Right ventricle myocardium inferior (tissue), 1 donor: ENCODE results near the gene LTBR. TPM values are rescaled to one million over a fixed set of nuclear protein-coding genes. Genes with fewer than 3 reads are reported as not detected.

Experiments used
- ATAC-seq: fragments of 200-7000 bp; cut with Tn5 transposase; one replicate; pipeline ENCODE4 v1.9.1; 2020; ENCODE audit warnings: mild to moderate bottlenecking, moderate library complexity
- DNase-seq: peaks from one replicate; pipeline ENCODE4 v3.0.0; 2021; ENCODE audit errors: missing footprints
- intact Hi-C: fragments of 100-400 bp; cut with DNase I; formaldehyde crosslinking; loops from one replicate; pipeline ENCODE4 v1.11.0; 2022
- total RNA-seq: library from RNA; stranded (reverse); fragmentation: NEBNext Ultra II Directional; extraction: Animal tissue kit (Norgen Biotek cat#: 25700); gene quantifications from one replicate; pipeline ENCODE4 v1.2.1, GENCODE V29; 2021
- donor health status: DM: no; HTN: yes; CAD: no; lungs with severe emphysema.

LTBR gene
- total RNA-seq, 1 donor from 2014 or later: 34.3 TPM

DNA sequence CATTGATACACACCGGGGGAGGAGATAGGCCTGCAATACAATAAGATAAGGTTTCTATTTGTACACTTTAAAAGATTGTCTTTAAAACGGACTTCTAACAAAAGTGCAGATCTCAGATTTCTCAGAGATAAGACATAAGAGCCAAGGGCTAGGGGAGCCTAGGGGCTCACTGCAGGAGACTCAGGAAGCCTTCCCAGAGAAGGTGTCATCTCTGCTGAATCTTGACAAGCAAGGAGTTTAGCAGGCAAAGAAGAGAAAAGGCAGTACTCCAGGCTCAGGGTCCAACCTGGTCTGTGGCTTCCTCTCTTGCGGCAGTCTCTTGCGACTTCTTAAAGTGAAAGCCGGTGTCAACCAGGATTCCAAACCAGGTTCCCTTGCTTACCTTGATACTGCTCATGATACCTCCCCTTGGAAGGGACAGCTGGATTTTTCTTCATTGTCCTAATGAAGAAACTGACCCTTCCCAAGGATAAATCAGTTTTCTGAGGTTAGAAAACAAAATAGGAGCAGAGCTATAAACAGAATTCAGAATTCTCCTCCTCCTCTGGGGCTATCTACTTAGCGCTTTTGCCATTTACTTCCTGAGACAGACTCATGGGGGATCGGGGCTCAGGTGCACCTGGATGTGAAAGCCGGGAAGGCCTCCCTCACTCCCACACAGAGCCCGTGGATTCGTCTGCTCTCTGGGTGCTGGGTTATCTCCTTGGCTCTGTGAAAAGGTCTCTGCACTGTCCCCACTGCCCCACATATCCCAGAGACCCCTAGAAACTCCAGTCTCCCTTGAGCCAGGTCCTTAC lies 6.9 kb upstream of the LTBR start:
- intact Hi-C loops: no loop called here
- ATAC-seq: no peak
- no peak for DNase-seq

DNA sequence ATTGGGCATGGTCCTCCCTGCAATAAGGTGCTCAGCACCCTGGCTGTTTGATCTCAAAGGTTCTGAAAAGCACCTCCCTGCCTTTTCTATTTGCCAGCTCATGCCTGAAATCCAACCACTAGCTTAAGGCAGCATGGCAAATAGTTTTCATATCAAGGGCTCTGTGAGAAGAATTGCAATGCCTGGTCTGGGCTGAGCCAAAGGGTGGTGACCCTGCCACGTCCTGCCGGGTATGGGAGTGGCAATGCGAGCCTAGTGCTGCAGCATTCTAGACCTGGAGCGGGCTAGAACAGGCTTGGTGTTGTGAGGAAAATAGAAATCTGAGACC lies 6.3 kb upstream of the LTBR start:
- ATAC-seq: peak; percentile 51
- intact Hi-C loops: no loop called here
- DNase-seq: no peak

DNA sequence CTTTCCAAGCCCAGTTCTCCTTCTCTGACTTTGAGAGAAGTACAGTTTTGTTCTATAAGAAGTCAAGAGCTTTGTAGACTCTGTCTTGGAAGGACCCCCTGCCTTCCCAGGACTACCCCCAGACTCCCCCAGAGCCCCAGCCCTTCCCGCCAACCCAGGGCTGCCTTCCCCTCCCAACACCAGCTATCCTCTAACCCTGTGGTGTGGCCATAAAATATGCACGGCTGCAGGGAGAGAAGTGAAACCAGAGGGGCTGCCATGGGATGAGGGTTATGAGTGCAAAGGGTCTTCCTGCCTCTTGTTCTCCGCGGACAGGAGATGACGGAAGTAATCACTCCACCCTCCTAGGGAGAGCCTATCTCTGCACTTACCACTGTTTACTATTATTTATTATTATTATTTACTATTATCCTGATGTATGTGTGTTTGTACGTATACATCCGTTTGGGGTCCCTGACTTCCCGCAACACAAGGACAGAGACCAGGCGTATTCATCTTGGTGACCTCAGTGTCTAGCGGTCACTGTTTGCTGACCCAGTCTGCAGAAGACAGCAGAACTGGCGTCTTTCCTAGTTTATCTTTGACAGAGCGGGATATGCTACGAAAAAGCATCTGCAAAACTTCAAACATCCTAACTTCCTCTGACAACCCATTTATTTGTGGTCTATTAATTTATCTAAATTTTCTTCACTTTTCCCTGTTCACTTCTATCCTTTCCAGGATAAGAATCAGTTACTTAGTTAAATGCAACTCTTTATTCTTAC lies 5.1 kb upstream of the LTBR start:
- DNase-seq (no peak), ATAC-seq (no peak)
- intact Hi-C loops: no loop called here

DNA sequence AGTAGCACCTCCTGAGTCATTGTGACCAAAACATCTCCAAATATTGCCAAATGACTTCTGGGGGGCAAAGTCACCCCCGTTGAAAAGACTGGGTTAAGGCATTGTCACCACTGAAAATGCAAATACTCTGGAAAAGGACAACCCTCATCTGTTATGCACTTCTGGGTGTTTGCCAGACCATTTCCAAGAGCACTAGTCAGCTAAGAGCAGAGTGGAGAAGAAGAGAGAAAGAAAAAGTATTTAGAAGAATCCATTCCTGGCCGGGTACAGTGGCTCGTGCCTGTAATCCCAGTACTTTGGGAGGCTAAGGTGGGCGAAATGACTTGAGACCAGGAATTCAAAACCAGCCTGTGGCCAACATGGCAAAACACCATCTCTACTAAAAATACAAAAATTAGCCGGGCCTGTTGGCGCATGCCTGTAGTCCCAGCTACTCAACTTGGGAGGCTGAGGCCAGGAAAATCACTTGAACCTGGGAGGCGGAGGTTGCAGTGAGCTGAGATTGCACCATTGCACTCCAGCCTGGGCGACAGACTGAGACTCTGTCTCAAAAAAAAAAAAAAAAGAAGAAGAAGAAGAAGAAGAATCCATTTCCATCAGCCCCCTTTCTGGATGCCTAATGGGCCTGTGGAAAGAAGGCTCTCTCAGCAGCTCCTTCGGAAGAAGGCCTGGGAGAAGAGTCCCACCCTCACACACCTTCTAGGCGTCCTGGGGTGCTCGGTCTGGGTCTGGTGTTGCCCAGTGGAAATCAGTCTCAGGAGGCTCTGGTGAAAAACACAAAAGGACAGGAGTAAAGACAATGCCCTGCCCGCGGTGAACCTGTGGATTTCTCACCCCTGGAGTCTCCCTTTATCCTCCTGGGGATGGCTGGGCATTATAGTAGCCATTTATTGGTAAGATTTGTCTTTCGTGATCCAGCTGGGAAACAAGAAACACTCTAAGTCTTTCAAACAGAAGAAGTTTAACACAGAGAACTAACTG lies 3.5 kb upstream of the LTBR start:
- DNase-seq: no peak
- no peak for ATAC-seq
- intact Hi-C loops: no loop called here

DNA sequence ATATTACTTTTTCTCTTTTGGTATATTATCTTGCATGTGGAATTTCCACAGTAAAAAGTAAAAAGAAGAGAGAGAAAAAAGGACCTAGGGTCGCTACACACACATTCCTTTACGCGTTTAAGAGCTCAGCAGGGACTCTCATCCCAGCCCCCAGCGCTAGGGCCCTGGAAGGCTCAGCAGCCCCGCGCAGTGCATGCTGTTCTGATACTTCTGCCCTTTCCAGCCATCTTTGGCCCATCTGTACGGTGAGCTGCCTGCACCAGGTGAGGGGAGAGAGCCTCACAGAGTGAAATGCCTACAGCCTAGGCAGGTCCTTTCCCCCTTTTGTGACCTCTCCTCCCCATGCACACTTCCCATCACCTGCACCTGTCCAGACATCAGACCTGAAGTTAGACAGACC lies 1.6 kb upstream of the LTBR start:
- DNase-seq (no peak), ATAC-seq (no peak)
- intact Hi-C loops: loop anchor here (2.0 kb wide), 1 partner anchor 42 kb away; no protein-coding TSS in a partner anchor

DNA sequence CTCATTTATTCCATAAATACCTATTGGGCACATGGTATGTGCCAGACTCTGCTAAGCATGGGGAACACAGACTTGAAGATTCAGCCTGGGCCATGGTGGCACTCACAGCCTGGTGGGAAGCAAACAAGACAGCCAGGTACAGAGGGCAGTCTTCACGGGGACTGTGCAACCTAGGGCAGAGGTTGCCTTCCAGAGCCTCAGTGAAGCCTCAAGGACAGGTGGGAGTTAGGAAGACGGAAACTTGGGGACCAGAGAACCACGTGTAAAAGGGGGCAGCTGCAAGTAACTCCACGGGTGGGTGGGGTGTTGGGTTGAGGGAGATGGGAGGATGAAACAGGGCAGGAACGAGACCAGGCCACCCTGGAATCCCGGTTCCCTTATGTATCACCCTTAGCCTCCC lies 980 bp upstream of the LTBR start:
- intact Hi-C loops: loop anchor here (2.0 kb wide), 1 partner anchor 42 kb away; no protein-coding TSS in a partner anchor
- ATAC-seq (no peak), DNase-seq (no peak)

DNA sequence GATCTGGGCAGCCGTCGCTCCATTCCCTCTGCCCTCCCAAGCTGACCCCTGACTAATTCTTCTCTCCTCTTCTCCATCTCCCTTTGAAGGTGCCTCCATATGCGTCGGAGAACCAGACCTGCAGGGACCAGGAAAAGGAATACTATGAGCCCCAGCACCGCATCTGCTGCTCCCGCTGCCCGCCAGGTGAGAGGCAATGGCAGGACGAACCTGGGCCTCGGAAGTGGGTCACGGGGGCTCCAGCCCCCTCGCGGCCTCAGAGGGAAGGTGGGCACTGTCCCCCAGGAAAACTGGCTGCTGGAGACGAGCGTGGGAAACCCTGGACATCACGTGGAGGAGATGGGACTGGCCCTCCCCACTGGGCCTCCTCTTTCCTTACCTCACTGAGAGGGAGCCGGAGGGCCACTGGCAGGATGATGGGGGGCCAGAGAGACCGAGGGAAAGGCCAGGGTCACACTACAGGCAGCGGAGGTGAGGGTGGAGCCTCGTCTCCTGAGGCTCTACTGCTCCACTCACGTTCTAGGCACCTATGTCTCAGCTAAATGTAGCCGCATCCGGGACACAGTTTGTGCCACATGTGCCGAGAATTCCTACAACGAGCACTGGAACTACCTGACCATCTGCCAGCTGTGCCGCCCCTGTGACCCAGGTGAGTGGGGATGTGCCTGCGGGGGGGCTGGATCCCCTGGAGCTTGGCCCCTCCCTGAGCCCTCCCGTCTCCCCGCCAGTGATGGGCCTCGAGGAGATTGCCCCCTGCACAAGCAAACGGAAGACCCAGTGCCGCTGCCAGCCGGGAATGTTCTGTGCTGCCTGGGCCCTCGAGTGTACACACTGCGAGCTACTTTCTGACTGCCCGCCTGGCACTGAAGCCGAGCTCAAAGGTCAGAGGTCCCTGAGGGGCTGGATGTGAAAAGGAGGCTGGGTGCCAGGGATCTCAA lies 806 bp downstream of the LTBR start:
- no peak for ATAC-seq
- intact Hi-C loops: no loop called here
- DNase-seq: no peak

DNA sequence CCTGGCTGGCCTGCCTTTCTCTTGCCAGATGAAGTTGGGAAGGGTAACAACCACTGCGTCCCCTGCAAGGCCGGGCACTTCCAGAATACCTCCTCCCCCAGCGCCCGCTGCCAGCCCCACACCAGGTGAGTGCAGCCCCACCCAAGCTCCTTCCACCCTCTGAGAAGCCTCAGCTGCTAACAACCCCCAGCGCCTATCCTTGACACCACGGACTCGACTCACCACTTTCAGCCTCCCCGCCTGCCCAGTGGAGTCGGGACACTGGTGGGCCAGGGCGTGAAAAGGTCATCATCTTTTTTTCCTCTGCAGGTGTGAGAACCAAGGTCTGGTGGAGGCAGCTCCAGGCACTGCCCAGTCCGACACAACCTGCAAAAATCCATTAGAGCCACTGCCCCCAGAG lies 2.1 kb downstream of the LTBR start:
- intact Hi-C loops: no loop called here

DNA sequence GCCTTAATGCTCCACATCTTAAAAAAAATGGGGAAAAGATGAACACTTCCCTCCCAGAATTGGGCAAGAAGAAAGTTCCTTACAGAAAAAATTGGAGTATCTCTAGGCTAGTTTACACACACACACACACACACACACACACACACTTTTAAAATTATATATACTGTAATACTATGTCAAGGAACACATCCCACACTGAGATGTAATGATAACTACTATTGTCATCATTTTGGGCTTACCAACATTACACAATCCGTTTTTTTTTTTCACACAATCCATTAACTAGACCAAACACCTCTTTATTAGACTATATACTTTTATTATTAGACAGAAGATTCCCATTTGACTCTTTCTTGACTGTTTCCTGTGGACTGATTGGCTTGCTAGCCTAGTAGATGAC lies 2.5 kb downstream of the LTBR start:
- ATAC-seq: no peak
- intact Hi-C loops: no loop called here
- DNase-seq: no peak

More for the DNA sequence above, 2.1 kb downstream of the LTBR start:
- no peak for ATAC-seq
- DNase-seq: no peak

DNA sequence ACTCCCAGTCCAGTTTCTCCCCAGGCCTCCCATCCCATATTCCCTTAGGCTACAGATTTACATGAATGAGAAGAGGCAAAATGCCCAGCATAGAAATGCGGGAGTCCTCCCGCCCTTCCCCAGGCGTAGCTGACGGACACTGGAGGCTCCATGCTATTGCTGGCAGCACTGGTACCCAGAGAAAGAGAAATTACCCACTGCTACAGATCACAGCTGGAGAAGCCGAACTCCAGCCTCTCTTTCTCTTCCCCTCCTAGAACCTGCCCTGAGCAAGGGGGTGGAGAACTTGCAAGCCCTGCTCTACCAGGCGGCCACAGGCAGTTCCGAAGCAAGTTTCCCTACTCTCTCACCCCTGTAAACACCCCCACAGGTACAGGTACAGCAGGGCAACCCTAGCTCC lies 3.6 kb downstream of the LTBR start:
- intact Hi-C loops: no loop called here
- no peak for ATAC-seq
- no peak for DNase-seq

DNA sequence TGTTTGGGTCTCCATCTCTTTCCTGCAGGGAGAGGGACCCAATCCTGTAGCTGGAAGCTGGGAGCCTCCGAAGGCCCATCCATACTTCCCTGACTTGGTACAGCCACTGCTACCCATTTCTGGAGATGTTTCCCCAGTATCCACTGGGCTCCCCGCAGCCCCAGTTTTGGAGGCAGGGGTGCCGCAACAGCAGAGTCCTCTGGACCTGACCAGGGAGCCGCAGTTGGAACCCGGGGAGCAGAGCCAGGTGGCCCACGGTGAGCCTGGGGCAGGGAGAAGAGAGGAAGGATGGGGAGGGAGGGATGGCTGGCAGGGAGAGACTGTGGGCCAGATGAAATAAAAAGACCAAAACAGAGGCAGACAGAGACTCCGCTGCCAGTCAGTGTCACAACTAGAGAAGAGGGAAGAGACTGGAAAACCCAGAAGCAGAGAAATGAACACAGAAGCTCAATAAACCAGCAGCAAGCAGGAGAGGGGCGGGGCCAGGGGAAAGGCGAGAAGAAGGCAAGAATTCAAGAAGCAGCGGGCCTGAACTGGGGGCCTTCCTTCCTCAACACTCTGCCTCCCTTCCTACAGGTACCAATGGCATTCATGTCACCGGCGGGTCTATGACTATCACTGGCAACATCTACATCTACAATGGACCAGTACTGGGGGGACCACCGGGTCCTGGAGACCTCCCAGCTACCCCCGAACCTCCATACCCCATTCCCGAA lies 6.3 kb downstream of the LTBR start:
- DNase-seq (no peak), ATAC-seq (no peak)
- intact Hi-C loops: no loop called here

DNA sequence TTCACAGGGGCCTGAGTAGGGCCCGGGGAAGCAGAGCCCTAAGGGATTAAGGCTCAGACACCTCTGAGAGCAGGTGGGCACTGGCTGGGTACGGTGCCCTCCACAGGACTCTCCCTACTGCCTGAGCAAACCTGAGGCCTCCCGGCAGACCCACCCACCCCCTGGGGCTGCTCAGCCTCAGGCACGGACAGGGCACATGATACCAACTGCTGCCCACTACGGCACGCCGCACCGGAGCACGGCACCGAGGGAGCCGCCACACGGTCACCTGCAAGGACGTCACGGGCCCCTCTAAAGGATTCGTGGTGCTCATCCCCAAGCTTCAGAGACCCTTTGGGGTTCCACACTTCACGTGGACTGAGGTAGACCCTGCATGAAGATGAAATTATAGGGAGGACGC lies 7.1 kb downstream of the LTBR start:
- ATAC-seq (no peak), DNase-seq (no peak)
- intact Hi-C loops: no loop called here

DNA sequence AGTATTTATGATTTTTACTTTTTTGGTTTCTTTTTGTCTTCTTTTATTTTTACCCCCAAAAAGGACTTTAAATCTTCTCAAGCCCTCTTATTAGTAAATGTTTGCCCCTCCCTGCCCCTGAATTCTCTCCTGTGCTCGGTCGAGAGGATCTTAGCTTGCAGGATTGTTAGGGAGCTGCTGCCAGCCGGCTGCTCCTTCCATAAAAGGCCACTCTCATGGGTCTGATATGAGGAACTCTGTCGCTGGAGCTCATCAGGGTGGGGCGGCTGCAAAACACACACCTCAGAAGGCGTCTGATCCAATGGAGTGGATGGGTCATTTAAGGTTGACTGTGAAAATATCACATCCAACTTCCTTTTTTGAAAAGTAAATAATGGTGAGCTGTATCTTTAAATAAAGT lies 8.5 kb downstream of the LTBR start:
- DNase-seq: no peak

DNA sequence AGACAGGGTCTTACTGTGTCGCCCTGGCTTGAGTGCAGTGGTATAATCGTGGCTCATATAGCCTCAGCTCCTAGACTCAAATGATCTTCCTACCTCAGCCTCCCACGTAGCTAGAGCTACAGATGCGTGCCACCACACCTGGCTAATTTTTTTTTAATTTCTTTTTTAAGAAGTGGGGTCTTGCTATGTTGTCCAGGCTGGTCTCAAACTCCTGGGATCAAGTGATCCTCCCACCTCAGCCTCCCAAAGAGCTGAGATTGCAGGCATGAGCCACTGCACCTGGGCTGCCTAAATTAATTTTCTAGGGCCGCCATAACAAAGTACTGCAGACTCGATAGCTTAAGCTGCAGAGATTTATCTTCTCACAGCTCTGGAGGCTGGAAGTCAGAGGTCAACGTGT lies 9.1 kb downstream of the LTBR start:
- ATAC-seq (no peak), DNase-seq (no peak)
- intact Hi-C loops: no loop called here

More for the DNA sequence above, 8.5 kb downstream of the LTBR start:
- peak; percentile 66 for ATAC-seq
- intact Hi-C loops: no loop called here

DNA sequence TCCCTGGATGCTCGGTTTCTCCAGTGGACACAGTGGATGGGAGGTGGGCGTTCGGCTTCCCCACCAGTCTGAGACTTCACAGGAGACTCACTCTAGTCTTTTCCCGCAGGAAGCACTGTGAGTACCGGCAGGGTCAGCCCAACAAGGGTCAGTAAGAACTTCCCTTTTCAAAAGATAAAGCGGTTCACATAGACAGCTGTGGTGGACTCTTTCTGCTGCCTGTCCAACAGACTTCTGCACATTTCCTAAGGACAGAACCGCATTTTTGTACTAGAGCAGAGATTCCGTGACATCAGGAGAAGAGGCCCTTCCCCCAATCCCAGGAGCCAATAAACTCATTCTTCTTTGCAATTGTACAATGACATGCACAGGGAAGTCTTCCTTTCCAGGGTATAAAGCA lies 10.4 kb downstream of the LTBR start:
- DNase-seq (no peak), ATAC-seq (peak; percentile 19)
- intact Hi-C loops: no loop called here

DNA sequence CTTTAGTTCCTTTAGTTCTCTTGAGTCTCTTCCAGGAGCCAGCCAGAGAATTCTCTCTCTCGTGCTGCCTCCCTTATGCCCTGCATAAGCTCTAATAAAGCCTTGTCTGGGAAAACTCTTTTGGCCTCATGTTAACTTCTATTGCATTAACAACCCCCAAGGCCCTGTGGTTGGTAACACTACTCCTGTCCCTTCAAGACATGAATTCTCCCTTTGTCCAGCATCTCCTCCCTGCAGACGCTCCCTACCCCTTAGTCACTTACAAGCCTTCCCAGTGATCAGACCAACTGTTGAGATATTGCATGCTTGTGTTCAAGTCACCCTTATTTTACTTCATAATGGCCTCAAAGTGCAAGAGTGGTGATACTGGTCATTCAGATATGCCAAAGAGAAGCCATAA lies 12.1 kb downstream of the LTBR start:
- ATAC-seq (no peak), DNase-seq (no peak)
- intact Hi-C loops: no loop called here

DNA sequence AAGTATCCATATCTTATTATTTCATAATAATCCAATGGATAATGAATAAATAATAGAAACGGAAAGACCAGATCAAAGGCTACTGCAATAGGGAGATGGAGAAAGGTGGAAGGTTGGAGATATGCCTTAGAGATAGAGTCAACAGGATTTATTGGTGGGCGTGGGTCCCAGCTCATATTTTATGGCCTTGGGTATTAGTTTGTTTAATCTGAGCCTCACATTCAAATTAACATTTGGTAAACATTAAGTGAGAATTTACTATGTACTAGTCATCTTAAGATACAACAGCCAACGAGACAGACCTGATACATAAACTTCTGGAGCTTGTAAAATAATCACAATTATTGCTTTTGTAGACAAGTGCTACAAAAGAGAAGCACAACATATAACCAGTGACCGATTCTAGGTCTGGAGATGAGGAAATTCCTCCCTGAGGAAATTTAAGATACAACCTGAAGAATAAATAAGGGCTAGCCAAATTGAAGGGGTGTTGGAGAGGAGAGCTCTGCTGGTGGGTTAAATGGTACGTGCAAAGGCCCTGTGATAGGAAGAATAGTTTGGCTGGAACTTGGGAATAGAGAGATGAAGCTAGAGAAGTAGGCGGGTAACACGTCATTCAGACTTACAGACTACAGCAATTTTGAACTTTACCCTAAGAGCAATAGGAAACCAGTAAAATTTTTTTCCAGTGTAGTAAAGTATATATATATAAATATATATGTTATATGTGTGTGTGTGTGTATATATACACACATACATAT lies 16.1 kb downstream of the LTBR start:
- ATAC-seq: no peak
- intact Hi-C loops: no loop called here
- DNase-seq: no peak
